Measurements from ENCODE around the gene ENTPD7.

Gene ENTPD7

DNA sequence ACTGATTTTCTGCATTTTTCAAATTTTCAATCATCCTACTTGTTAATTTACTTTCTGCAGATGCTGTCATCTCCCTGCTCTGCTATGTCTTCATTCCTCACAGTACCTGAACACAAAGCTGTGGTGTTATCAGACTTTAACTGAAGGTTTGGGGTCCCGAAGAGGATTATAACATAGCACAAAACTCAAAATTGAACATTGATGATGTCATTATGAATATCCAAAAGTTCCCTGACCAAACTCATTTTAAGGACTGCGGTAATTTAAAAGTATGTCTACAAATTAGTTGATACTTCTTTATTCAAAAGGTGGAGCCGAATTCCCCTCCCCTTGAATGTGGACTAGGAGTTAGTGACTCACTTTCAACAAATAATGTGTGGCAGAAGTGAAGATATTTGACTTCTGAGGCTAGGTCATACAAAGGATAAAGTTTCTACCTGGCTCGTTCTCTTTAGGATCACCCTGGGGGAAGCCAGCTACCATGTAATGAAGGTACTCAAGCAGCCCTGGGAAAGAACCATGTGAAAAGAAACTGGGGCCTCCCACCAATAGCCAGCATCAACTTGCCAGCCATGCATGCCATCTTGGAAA is 6.4 kb upstream of the ENTPD7 start:
- no peak for DNase-seq

DNA sequence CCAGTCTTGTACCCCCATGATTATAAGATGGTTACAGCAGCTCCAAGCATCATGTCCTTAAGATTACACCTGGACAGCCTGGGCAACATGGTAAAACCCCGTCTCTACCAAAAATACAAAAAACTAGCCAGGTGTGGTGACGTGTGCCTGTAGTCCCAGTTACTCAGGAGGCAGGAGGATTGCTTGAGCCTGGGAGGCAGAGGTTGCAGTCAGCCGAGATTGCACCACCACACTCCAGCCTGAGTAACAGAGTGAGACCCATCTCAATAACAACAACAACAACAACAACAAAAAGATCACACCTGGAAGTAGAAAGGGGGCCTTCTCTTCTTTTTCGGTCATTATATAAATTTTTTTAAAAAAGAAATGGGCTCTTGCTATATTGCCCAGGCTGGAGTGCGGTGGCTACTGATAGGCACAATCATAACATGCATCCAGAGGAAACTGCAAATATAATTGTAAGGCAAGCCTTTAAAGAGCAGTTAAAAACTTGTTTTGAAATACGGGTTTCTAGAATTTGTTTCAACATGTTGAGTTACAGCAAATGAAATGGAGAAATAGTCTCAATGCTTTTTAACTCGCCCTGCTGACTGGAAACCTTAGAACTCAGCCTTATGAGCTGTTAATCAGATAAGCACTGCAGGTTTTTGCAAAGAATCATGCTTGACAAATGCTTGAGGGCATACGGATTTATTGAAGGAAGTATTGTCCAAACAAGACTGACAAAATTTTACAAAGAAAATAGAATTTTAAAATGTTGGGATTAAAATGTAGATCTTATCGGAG is 4.7 kb upstream of the ENTPD7 start:
- no peak for DNase-seq

DNA sequence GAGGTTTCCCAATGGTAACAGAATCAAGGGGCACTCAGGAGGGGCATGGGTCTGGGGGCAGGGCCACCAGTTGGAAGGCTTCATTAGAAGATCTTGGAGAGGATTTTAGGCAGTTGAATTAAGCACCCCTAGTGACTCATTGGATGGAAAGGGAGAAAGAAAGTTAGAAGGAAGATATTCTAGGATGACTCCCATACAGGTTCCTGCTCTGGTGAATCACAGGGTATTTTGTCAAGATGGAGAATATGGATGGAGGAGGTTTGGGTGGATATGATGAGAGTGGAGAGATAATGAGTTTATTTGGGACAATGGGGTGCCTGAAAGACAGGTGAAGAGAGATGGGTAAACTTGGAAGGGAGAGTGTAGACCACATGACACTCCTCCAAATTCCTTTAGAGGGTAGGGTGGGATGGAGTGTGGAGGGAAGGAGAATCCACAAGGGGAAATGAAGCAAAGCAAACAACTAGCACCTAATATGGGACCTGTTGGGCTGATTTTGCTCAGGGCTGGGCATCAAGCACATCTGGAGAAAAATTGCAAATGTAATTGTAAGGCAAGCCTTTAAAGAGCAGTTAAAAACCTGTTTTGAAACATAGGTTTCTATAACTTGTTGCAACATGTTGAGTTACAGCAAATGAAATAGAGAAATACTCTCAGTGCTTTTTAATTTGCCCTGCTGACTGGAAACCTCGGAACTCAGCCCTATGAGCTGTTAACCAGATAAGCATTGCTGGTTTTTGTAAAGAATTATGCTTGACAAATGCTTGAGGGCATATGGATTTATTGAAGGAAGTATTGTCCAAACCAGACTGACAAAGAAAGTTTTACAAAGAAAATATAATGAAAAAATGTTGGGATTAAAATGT is 2.9 kb upstream of the ENTPD7 start:
- DNase-seq, result no peak

DNA sequence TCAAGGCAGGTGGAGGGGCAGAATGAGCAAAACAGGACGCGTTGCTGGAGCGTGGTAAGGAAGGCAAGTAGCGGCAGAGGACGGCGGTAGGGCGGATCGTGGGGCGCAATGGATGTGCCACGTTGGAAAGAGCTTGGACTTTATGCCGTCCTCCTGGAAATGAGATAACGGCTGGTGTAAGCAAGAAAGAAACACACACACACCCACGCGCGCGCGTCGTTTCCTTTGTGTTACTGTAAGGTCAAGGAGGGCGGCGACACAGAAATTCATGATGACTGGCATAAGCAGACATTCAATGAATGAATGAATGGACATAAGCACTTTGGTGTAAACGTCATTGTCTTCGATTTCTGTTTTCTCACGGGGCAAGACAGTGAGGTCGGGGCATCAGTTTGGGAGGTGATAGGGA is 683 bp upstream of the ENTPD7 start:
- DNase-seq, result no peak

DNA sequence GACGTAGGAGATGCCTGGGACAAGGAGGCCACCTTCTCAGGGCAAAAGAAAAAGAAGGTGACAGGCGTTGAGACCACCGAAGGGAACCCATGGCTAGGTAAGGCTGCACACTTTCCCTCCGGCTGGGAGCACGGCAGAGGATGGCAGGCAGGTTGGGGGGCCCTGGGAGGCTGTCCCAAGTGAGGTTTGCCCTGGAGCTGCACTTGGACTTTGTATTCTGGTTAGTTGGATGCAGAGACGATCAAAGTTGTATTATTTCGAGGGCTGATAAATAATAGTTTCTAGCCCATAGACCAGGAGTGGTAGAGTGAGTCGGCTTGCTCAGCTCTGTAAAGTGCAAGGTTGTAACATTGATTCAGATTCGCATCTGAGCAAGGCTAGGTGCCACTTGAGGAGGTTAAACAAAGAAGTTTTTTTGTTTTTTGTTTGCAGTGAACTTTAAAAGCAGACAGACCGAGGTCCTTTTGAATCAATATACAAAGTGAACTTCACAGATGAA is 608 bp downstream of the ENTPD7 start:
- DNase-seq, result no peak

DNA sequence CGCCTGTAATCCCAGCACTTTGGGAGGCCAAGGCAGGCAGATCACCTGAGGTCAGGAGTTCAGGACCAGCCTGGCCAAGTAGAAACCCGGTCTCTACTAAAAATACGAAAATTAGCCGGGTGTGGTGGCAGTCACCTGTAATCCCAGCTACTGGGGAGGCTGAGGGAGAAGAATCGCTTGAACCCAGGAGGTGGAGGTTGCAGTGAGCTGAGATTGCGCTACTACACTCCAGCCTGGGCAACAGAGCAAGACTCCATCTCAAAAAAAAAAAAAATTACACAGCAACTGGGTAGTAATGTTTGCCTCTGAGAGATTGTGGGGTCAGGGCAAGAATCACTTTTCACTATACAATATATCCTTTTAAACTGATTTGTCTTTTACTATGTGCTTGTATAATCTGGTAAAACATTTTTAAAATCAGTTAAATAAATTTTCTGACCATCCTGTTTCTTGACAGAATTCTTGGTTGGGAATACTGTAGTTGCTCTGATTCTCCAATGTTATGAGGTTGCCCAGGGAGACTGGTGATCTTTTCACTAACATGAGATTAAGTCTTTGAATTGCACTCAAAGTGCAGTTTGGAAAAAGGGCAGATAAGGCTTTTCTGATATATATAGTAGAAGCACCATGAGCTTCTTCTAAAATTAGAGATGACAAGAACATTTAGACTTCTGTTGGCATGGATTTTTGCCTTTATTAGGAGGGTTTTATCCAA is 1.5 kb downstream of the ENTPD7 start:
- no peak for DNase-seq

DNA sequence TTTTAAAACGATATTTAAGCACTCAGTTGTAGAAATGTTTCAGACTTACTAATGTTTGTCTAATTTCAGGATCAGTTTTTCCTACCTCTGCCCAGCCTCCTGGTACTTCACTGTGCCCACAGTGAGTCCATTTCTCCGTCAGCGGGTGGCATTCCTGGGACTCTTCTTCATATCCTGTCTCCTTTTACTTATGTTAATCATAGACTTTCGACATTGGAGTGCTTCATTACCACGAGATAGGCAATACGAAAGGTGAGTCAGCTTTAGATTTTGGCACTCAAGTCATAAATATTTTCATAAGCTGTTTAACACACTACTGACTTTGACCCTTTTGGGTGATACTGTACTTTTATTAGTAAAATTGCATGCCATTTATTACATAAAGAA is 2.1 kb downstream of the ENTPD7 start:
- no peak for DNase-seq

DNA sequence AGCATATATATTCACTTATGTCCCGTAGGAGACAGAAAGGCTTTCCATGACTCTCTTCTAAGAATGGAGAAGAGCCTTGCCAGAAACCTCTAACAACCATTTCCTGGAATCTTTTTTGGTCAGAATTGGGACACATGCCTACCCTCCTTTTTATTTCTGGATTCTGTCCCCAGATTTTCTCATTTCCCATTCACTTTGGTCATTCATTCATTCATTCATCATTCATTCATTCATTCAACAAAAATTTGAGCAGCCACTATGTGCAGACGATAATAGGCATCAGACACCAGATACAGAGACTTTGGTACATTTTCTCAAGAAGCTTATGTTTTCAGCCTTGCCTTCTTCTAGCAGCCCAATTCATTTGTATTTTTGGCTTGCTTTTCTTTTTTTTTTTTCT is 6.0 kb downstream of the ENTPD7 start:
- no peak for DNase-seq

DNA sequence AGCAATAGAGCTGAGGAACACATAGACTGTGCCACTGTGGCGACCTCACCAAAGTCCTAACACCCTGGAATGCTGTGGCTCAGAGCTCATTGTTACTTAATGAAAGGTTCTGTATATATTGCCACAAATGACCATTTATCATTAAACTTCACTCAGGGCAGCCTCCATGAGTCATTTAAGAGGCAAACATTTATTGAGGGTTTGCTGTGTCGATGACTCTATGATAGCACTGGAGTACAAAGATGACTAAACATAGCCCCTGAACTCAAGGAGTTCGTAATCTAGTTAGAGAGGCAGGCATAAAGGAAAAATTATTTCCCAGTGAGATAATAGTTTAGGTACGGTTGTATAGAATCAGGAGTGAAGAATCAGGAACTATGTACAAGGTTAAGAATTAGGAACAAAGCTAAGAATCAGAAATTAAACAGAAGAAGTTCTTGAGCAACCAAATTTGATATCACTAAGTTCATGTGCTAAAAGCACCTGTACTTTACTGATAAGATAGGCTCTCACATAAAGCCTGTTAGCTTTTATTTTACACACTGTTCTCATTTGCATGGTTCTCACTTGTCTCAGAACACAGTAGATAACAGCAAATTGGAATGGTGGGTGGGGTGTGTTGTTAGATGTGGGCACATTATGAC is 7.9 kb downstream of the ENTPD7 start:
- DNase-seq, result no peak

DNA sequence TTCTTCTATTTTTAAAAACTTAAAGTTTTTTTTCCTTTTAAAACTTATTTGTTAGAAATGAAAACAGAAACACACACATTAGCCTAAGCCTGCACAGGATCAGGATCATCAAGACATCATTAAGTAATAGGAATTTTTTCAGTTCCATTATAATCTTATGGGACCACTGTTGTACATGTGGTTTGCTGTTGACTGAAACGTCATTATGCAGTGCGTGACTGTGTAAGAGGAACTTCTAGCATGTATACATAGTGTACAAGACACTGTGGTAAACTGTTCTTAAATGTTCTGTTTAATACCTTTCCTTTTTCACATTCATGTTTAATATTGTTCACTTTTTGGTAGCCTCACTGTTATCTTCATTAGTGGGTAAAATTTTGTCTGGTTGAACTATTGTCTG is 12.1 kb downstream of the ENTPD7 start:
- DNase-seq, result no peak

DNA sequence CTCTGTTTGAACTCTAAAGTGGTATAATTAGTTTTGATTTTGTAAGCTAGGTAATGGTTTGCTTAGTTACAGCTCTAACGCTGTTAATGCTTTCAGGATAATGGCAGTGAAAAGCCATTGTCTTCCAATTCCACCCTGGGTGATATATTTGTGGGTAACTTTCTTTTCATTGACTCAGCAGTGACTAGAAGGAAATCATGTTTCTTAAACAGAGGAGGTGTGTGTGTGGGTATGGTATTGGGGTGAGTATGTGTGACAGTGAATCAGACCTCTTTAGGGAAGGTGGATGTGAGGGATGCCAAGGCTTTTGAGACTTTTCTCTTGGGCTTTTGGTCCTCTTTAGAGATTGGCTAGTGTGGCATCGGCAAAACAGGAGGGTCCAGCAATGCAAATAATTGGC is 13.6 kb downstream of the ENTPD7 start:
- DNase-seq, result no peak

DNA sequence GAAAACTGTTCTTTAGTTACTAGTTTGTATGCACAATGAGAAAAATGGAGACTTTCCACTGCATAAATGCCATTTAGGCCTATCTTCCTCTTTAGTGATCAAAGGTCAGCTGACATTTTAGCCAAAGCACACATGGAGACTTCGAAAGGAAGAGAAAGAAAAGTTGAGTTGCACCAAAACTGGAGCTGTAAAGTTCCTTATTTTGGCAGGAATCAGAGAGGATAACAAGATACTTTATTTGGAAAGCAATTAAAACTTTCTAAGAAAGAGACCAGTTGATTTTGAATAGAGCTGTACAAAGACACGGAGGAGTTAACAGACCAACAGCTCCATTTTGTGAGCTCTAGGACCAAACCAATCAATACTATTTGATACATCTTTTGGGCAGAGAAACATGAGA is 14.2 kb downstream of the ENTPD7 start:
- DNase-seq, result no peak

DNA sequence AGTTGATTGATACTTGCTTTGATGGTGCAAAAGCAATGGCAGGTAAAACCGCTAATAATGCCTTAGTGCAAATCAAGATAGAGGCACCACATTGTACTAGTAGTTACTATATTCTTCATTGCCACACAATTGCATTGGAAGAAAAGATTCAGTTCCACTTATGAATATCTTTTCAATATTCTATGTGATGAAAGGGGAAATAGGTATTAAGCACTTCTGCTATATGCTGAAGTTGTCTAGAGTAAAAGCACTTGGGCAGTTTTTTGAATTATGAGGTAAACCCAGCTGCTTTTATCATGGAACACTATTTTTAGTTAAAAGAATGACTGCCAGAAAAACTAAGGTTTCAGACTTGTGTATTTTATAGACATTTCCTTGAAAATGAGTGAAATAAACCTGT is 15.5 kb downstream of the ENTPD7 start:
- DNase-seq, result no peak

DNA sequence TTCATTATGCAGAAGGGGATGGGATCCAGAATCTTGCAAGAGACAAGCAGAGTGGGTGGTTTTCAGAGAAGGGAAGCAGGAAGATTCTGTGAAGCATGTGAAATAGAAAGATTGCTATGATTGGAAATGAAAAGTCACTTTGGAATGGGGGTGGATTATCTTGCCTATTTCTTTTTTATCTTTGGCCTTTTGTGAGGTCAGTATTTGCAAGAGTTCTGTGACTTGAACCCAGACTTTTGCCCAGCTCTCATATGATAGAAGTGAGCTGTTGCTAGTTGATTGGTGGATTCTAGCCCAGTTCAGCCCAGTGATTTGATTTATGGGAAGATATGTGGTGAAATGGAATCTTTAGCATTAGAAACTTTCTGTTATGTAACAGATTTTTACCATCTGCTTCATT is 17.1 kb downstream of the ENTPD7 start:
- no peak for DNase-seq

DNA sequence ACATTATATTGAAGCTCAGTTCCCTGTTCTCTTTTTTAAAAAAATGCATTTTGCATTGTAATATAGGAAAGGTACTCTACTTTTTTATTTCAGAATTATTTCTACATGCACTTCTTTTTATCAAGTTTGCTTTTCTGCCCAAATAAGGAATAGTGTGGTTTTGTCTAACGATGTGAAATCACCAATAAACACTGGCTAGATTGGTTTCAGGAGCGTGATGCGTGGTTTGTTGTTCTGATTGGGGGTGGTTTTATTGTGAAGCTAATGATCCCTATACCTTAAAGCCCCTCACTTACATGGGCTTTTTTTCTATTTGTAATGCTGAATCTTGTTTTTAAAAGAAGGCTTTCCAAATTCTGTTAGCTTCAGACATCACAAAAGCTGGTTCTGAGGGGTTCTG is 17.6 kb downstream of the ENTPD7 start:
- DNase-seq, result no peak

DNA sequence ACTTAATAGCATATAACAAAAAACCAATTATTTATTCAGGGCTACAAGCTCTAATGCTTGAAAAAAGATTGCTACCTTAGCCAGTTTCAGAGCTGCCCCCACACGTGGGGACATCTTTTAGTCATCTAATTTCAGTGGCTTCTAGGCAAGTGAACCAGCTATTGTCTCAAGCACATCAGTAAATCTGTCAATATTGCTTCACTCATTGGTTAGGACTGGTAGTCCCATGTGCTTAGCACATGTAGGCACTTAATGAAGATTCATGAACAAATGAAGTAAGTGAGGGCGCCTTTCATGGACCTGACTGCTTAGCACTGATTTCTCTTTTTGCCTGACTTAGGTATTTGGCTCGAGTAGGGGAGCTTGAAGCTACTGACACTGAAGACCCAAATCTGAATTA is 19.6 kb downstream of the ENTPD7 start:
- no peak for DNase-seq

DNA sequence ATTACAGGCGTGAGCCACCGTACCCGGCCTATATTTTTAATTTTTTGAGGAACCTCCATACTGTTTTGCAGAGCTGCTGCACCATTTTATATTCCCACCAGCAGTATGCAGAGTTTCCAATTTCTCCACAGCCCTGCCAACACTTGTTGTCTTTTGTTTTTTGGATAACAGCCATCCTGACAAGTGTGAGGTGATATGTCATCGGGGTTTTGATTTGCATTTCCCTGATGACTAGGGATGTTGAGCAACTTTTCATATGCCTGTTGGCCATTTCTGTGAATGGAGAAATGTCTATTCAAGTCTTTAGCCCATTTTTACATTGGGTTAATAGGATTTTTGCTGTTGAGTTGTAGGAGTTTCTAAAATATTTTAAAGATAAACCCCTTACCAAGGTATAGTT is 22.2 kb downstream of the ENTPD7 start:
- DNase-seq, result no peak

DNA sequence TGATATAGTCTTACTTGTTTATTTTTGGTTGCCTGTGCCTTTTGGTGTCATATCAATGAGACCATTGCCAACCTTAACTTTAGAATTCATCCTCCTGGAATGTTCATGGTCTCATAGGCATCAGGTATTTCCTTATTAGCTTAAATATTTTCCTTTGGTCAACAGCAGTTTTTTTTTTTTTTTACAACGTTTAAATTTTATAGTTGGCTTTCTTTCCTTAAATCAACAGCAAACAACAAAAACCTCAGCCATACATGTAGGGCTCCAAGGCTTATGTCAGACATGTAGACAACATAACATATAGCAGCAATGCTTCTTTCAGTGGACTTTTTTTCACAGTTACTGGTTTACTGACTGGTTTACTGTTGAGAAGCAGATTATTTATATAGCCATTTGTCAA is 22.7 kb downstream of the ENTPD7 start:
- no peak for DNase-seq

DNA sequence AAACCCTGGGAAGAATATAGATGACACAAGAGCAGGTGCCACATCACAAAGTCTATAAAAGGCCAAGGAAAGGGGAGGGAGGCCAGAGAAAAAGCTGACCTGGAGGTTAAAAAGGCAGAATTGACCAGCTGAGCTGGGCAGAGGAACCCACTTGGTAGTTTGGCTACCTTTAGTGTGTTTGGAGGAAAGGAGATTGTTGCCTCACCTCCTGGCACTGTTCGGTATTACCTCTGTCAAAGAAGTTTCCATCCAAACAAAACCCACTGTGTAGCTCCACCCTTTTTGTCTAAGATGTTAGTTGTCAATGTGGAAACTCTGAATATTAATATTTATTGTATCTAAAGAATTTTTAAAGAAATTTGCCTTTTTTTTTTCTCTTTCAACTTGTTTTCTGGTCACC is 23.4 kb downstream of the ENTPD7 start:
- no peak for DNase-seq

DNA sequence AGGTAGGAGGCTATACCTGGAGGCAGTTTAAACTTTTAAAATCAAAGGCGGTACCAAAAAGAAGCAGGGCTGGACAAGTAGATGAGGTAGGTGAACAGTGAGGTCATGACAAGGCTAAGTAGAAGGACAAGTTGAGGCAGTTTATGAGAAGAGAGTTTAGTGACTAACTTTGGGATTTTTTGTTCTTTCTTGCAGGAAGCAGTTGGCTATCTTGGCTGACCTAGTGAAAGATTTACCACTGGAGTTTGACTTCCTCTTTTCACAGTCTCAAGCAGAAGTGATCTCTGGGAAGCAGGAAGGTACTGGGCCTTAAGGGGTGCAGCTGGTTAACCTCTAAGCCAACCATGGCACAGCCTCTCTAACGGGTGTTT is 26.3 kb downstream of the ENTPD7 start:
- no peak for DNase-seq

DNA sequence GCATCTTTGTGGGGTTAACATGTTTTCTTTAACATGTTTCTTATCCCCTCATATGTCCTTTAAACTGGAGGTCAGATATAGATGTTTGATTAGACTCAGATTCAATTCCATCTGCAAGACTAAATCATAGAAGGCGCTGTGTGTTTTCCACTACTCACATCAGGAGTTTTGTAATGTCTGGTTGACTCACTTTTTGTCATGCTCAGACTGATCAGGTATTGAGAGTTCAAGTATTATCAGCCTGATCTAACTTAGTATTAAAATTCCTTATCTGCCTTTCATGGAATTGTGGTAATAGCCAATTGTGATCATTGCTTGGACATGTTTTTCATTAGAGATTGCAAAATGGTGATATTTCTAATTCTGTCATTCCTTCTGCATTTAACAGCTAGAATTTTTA is 30.2 kb downstream of the ENTPD7 start:
- DNase-seq, result no peak

DNA sequence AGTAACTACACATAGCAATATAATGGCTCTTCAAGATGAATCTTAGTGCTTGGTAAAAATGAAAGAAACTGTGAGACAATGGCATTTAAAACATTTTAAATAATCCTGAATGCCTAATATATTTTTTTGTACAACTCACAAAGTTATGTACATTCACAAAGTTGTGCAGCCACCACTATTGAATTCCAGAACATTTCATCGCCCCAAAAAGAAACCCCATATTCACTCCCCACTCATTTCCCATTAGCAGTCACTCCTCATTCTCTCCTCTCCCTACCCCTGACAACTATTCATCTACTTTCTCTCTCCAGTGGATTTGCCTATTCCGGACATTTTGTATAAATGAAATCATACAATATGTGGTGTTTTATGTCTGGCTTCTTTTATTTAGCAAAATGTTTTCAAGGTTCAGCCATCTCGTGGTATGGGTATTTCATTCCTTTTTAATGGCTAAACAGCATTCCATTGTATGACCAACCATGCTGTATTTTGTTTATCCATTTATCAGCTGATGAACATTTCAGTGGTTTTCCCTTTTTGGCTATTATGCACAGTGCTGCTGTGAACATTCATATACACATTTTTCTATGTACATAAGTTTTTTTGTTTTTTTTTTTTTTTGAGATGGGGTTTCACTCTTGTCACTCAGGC is 34.7 kb downstream of the ENTPD7 start:
- no peak for DNase-seq
